Ovary (tissue), 9 donors: ENCODE data around the gene KIF2A. TPM values are rescaled to one million over a fixed set of nuclear protein-coding genes. Genes with fewer than 3 reads are reported as not detected.

ENCODE experiments used
- DNase-seq, 5 donors: peaks; one replicate each; pipeline ENCODE4 v3.0.0-alpha.2; 2019 to 2020
- H3K27ac ChIP-seq, 2 donors: fragments of 200-600 bp; one replicate each; pipeline versions ENCODE4 v1.5.1 to v1.8.0; 2019 to 2022
- H3K27me3 ChIP-seq: fragments of 200-600 bp; one replicate; pipeline ENCODE4 v1.8.0; 2022
- H3K36me3 ChIP-seq: fragments of 200-600 bp; sonication (generic); one replicate; pipeline ENCODE4 v1.5.1; 2019
- H3K4me1 ChIP-seq: one replicate; pipeline ENCODE4 v1.8.1; 2013; ENCODE audit warnings: mild to moderate bottlenecking, moderate library complexity; ENCODE audit not compliant: insufficient read depth
- H3K4me3 ChIP-seq: fragments of 200-600 bp; sonication (generic); one replicate; pipeline ENCODE4 v1.5.1; 2017
- H3K9me3 ChIP-seq, 2 donors: fragments of 200-600 bp in 1 of 2; sonication (generic) in 1 of 2; one replicate each; pipeline versions ENCODE4 v1.5.1 to v1.8.1; 2013 to 2019; ENCODE audit warnings: mild to moderate bottlenecking in 1 of 2, moderate library complexity in 1 of 2
- EP300 ChIP-seq: sonication (generic); formaldehyde crosslinking; IDR thresholded peaks from one replicate; pipeline ENCODE4 v1.6.1; 2017; ENCODE audit warnings: antibody characterized with exemption
- POLR2A ChIP-seq: fragments of 450-650 bp; IDR thresholded peaks from one replicate; pipeline ENCODE4 v1.6.1; 2017; ENCODE audit warnings: antibody characterized with exemption, mild to moderate bottlenecking, moderate library complexity
- WGBS, 3 donors: extraction: QIAGEN DNeasy Blood & Tissue Kit in 1 of 3; methylation state at CpG; one replicate each; pipeline versions ENCODE4 v1.1.5 to v1.1.7; 2013 to 2017; 5-methylcytosine and 5-hydroxymethylcytosine counted together
- intact Hi-C, 4 donors: fragments of 100-400 bp; cut with DNase I; formaldehyde crosslinking; loops; one replicate each; pipeline versions ENCODE4 v1.11.0 to v1.15.1; 2022 to 2023
- polyA plus RNA-seq, 2 donors: library from polyadenylated mRNA; stranded (reverse); fragments of 200-250 nt in 1 of 2; fragments of 350-450 nt in 1 of 2; fragmentation: Illumina TruSeq in 1 of 2; extraction: RNeasy Lipid Tissue Mini Kit (QIAGEN cat#74804) in 1 of 2; gene quantifications; one replicate each; pipeline ENCODE4 v1.2.3, GENCODE V29; 2013 to 2014
- total RNA-seq, 7 donors: library from RNA; depleted of rRNA in 2 of 7; stranded (reverse); fragments of >200 nt in 2 of 7; fragmentation: NEBNext Ultra II Directional in 3 of 7; extraction: Animal tissue kit (Norgen Biotek cat#: 25700) in 3 of 7; gene quantifications; one replicate each; pipeline versions ENCODE4 v1.1.0 to v1.2.4, GENCODE V29; 2016 to 2023
- TF ChIP-seq, protein P1 (sequence below), 3 donors: fragments of 450-650 bp in 2 of 3; fragments of 200-600 bp in 1 of 3; IDR thresholded peaks; one replicate each; pipeline versions ENCODE4 v1.5.1 to v1.8.0; 2016 to 2022; ENCODE audit warnings: antibody characterized with exemption in 3 of 3, mild to moderate bottlenecking in 1 of 3
- donor health status: DM: no; HTN: no; CAD: no; lungs with moderate emphysema.
- donor health status: DM: no; HTN: no; CAD: no.
- donor health status: Bipolar disorder and iron deficiency.
- donor health status: DM: yes; HTN: yes; CAD: no.
- donor health status: DM: no; HTN: no; CAD: no.
- donor health status: DM: yes; HTN: yes; CAD: no.

KIF2A gene
- total and polyA plus RNA-seq, 9 donors, result 8.0 to 39.1 (median 30.1) TPM

DNA sequence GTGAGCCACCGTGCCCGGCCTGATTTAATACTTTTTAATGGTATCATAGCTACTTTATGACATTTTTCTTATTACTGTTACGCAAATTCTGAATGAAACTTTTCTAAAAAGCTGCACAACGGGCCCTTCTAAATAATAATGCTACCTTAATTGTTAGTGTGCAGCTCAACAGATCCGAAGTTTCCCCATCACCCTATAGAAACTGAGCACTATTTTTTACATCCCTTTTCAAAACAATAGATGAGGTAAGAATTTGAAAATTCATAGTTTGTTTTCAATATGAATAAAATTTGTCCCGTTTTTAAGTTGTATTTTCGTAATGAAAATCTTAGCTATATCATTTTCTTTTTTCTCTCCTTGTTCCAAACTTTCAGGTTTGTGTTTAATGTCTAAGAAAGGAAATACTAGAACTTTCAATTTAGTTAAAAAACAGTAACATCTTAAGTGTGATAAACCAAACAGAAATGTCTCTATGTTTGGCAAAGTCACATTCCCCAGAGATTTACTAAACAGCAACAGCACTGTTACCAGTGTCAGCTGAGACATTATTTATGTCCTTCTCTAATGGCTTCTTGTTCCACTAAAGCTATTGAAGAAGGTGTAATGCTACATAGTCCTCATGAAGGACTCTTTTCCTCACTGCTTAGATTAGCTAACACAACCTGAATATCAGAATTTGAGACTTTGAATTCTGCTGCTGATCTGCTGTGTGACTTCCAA, 22.9 kb downstream of the KIF2A start:
- intact Hi-C loops, result no loop called here
- Histone ChIP-seq H3K9me3 (no peaks in the 10 kb centered on the region), H3K27ac (no peak overlapping the region), H3K27me3 (no peaks in the 10 kb centered on the region), H3K4me1 (peaks cover 2% of the 10 kb centered on the region), H3K36me3 (no peaks in the 10 kb centered on the region), H3K4me3 (no peak overlapping the region)
- no peak for DNase-seq
- 78 to 90% (median 85%) methylated on average over 7 of the region's 7 CpGs for WGBS, 3 donors
- TF ChIP-seq EP300 (no peak), POLR2A (no peak)
- TF ChIP-seq, protein P1, sequence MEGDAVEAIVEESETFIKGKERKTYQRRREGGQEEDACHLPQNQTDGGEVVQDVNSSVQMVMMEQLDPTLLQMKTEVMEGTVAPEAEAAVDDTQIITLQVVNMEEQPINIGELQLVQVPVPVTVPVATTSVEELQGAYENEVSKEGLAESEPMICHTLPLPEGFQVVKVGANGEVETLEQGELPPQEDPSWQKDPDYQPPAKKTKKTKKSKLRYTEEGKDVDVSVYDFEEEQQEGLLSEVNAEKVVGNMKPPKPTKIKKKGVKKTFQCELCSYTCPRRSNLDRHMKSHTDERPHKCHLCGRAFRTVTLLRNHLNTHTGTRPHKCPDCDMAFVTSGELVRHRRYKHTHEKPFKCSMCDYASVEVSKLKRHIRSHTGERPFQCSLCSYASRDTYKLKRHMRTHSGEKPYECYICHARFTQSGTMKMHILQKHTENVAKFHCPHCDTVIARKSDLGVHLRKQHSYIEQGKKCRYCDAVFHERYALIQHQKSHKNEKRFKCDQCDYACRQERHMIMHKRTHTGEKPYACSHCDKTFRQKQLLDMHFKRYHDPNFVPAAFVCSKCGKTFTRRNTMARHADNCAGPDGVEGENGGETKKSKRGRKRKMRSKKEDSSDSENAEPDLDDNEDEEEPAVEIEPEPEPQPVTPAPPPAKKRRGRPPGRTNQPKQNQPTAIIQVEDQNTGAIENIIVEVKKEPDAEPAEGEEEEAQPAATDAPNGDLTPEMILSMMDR (IDR thresholded peaks at IDR 0.05), result no peak

DNA sequence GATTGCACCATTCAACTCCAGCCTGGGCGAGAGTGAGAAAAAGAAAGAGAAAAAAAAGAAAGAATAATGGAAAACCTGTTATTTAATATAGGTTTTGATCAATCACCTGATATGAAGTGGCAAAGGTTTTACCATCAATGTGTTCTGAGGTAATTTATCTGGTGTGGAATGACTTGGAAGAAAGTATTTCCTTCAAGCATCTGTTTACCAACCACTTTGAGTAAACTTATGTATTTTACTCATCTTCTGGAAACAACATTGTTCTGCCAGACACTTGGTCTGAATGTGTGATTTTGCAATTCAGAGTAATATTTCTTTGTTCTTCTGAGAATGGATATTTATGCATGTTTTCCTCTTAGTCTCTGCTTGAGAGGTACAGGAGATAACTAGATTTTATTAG, 24.3 kb downstream of the KIF2A start:
- Histone ChIP-seq H3K27ac (no peak overlapping the region), H3K36me3 (no peaks in the 10 kb centered on the region), H3K4me3 (no peak overlapping the region), H3K27me3 (no peaks in the 10 kb centered on the region), H3K9me3 (no peaks in the 10 kb centered on the region), H3K4me1 (peaks cover 4% of the 10 kb centered on the region)
- TF ChIP-seq POLR2A (no peak), EP300 (no peak)
- TF ChIP-seq, protein P1 (IDR thresholded peaks at IDR 0.05), result no peak
- 94 to 100% (median 97%) methylated on average over 1 of the region's 1 CpG for WGBS, 3 donors
- DNase-seq, result no peak
- intact Hi-C loops, result no loop called here

DNA sequence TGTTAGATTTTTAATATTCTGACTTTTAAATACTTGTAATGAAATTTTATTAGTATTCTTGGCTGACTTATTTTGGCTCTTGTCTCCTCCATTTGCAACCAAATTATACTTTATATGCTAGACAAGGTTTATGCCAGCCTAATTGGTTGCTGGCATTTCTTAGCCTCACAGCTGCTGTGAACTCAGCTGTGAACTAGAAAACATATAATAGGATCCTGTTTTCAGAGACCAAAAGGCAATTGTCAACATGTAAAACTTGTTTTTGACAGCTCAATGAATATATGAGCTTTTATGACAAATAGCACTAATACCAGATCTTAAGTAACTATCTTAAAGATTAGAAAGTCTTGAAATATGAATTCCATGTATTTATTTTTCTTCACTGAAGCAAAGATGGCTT, 25.9 kb downstream of the KIF2A start:
- no peaks in the 10 kb centered on the region for H3K36me3 ChIP-seq
- no peak overlapping the region for H3K27ac ChIP-seq
- H3K4me1 ChIP-seq, result peaks cover 4% of the 10 kb centered on the region
- H3K27me3 ChIP-seq, result no peaks in the 10 kb centered on the region
- no peak overlapping the region for H3K4me3 ChIP-seq
- no peak for DNase-seq
- no peaks in the 10 kb centered on the region for H3K9me3 ChIP-seq
- TF ChIP-seq POLR2A (no peak), EP300 (no peak)
- TF ChIP-seq, protein P1 (IDR thresholded peaks at IDR 0.05), result no peak
- intact Hi-C loops, result no loop called here

DNA sequence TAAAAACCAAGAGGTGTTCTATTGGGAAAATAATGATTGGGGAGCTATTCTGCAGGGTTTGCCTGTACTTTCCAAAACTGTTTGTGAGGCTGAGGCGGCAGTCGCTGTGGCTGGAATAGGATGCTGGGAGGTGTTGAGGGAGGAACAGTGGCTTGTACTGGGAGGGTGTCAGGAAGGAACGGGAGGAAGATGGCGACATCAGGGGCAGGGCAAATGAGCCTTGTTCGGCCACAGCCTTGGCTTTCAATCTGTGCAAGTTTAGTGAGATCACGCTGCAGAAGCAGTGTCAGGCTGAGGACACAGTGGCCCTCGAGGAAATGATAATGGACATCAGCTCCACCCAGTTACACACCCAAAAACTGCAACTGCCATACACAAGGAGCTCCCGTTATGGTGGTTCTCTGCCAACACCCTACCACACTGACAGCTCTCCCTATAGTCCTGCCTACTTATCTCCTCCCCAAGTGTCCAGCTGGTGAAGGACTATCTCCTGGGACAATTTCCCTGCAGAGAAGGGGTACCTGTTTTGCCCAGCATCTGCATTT, 27.3 kb downstream of the KIF2A start:
- DNase-seq, result no peak
- Histone ChIP-seq H3K4me1 (peaks cover 4% of the 10 kb centered on the region), H3K27ac (no peak overlapping the region), H3K9me3 (no peaks in the 10 kb centered on the region), H3K27me3 (no peaks in the 10 kb centered on the region), H3K4me3 (no peak overlapping the region), H3K36me3 (no peaks in the 10 kb centered on the region)
- TF ChIP-seq POLR2A, result no peak
- TF ChIP-seq, protein P1 (IDR thresholded peaks at IDR 0.05), result no peak
- no peak for TF ChIP-seq EP300
- intact Hi-C loops, result no loop called here
- WGBS, 3 donors, result 93 to 96% (median 96%) methylated on average over 8 of the region's 8 CpGs
